K562 treated with DMSO at 1 percent for 12 hours (cell line): Measurements from ENCODE around the gene TMEM252. TPM values are rescaled to one million over a fixed set of nuclear protein-coding genes. Genes with fewer than 3 reads are reported as not detected.

ENCODE experiments used
- total RNA-seq: library from RNA; unstranded; fragments of 300-600 nt; gene quantifications from 2 replicates; pipeline ENCODE4 v1.2.3, GENCODE V29; 2022; ENCODE audit not compliant: insufficient read depth

The TMEM252 gene, protein sequence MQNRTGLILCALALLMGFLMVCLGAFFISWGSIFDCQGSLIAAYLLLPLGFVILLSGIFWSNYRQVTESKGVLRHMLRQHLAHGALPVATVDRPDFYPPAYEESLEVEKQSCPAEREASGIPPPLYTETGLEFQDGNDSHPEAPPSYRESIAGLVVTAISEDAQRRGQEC
- not detected in 2 replicates for total RNA-seq

GRCh38 chr9:68540712-68541535, at the start of gene TMEM252:
TMEM252 (minus strand) TSS chr9:68540883; CDS start chr9:68540814, 69 bp downstream.

Other genes starting within 250 kb of the TMEM252 start
- gene FOXD4L3, start 238.0 kb downstream of the TMEM252 start, total RNA-seq: not detected in 2 replicates
- not detected in 2 replicates for gene PGM5, start 184.3 kb downstream of the TMEM252 start, total RNA-seq
- 6.5 and 10.9 TPM in 2 replicates for gene PIP5K1B, start 164.4 kb upstream of the TMEM252 start, total RNA-seq